HG03469 (cell line): ENCODE measurements around the gene IKZF4.
"Not testable (repeated sequence)": the region's sequence is repeated elsewhere in the genome, so short reads cannot be mapped to it uniquely, and the experiment has no call there.

Source experiments
- ATAC-seq: cut with Tn5 transposase; IDR thresholded peaks from one replicate; pipeline ENCODE4 v1.9.1; 2021; ENCODE audit warnings: mild to moderate bottlenecking, moderate library complexity, moderate number of reproducible peaks; ENCODE audit not compliant: unreplicated experiment

IKZF4 gene

GRCh38 chr12:55997535-55997859, 23.3 kb upstream of the IKZF4 start:
- no peak for ATAC-seq

- ATAC-seq, result not testable (repeated sequence)
These were observed 21.3 kb upstream of the IKZF4 start for GRCh38 chr12:55999522-55999921.

GRCh38 chr12:55999999-56000540, 20.8 kb upstream of the IKZF4 start:
- not testable (repeated sequence) for ATAC-seq

- ATAC-seq, result no peak
These were observed 19.2 kb upstream of the IKZF4 start for GRCh38 chr12:56001487-56002100.

GRCh38 chr12:56003376-56003775, 17.5 kb upstream of the IKZF4 start:
- not testable (repeated sequence) for ATAC-seq

- ATAC-seq, result no peak
These were observed 16.6 kb upstream of the IKZF4 start for GRCh38 chr12:56004211-56004610.

GRCh38 chr12:56007564-56008559, 13.0 kb upstream of the IKZF4 start:
- ATAC-seq, result no peak

GRCh38 chr12:56010111-56010570, 10.7 kb upstream of the IKZF4 start:
- no peak for ATAC-seq

- ATAC-seq, result no peak
These were observed 9.2 kb upstream of the IKZF4 start for GRCh38 chr12:56011509-56012090.

GRCh38 chr12:56013482-56013881, 7.4 kb upstream of the IKZF4 start:
- ATAC-seq, result no peak

- ATAC-seq, result no peak
These were observed 6.6 kb upstream of the IKZF4 start for GRCh38 chr12:56014205-56014604.

- ATAC-seq, result no peak
These were observed 3.7 kb upstream of the IKZF4 start for GRCh38 chr12:56017181-56017580.

GRCh38 chr12:56018356-56018755, 2.5 kb upstream of the IKZF4 start:
- ATAC-seq, result no peak

- no peak for ATAC-seq
These were observed 1.1 kb downstream of the IKZF4 start for GRCh38 chr12:56021889-56022497.

GRCh38 chr12:56028511-56029165, 7.8 kb downstream of the IKZF4 start:
- no peak for ATAC-seq

GRCh38 chr12:56029166-56029519, 8.3 kb downstream of the IKZF4 start:
- no peak for ATAC-seq

GRCh38 chr12:56029666-56030293, 8.9 kb downstream of the IKZF4 start:
- ATAC-seq, result no peak

- ATAC-seq, result no peak
These were observed 11.1 kb downstream of the IKZF4 start for GRCh38 chr12:56031987-56032386.

GRCh38 chr12:56034586-56035332, 13.9 kb downstream of the IKZF4 start:
- no peak for ATAC-seq
